PC-3 (cell line): Measurements from ENCODE around the gene FLYWCH2. TPM values are rescaled to one million over a fixed set of nuclear protein-coding genes. Genes with fewer than 3 reads are reported as not detected.

Experiments used
- ATAC-seq: fragments of 200-7000 bp; cut with Tn5 transposase; 2 replicates; pipeline ENCODE4 v1.9.1; 2020; ENCODE audit warnings: mild to moderate bottlenecking, moderate library complexity
- BruUV-seq: library from RNA; stranded (reverse); fragments of 400-500 nt; replicated peaks from 2 replicates; lab custom pipeline; 2021; lab: Mats Ljungman, UMichigan
- CTCF ChIA-PET: fragments of 300-600 bp; sonication (Branson Sonifier 250); formaldehyde crosslinking; loops from one replicate; lab custom pipeline; 2022; ENCODE audit warnings: antibody characterized with exemption; lab: Charles Lee
- POLR2A ChIA-PET: fragments of 300-600 bp; sonication (Branson Sonifier 250); formaldehyde crosslinking; loops from one replicate; lab custom pipeline; 2022; ENCODE audit warnings: antibody characterized with exemption; ENCODE audit not compliant: unreplicated experiment; lab: Charles Lee
- DNase-seq: peaks from one replicate; pipeline ENCODE4 v3.0.0-alpha.2; 2015
- H2AFZ ChIP-seq: fragments of 300-600 bp; sonication (generic); 2 replicates; pipeline ENCODE4 v1.6.0; 2016; ENCODE audit warnings: antibody characterized with exemption, low read length
- H3F3A ChIP-seq: fragments of 300-600 bp; sonication (generic); one replicate; pipeline ENCODE4 v1.6.0; 2017; ENCODE audit warnings: antibody characterized with exemption, low read length, control low read depth, mild to moderate bottlenecking; ENCODE audit not compliant: unreplicated experiment
- H3K27ac ChIP-seq: fragments of 300-600 bp; sonication (generic); 2 replicates; pipeline ENCODE4 v1.5.1; 2016; ENCODE audit warnings: mild to moderate bottlenecking, low read length
- H3K27me3 ChIP-seq: fragments of 300-600 bp; sonication (generic); 2 replicates; pipeline ENCODE4 v1.6.1; 2016; ENCODE audit warnings: low read length, mixed read lengths
- H3K36me3 ChIP-seq: fragments of 300-600 bp; sonication (generic); 2 replicates; pipeline ENCODE4 v1.6.1; 2016; ENCODE audit warnings: low read depth, mixed run types, low read length, mixed read lengths
- H3K4me1 ChIP-seq: fragments of 300-600 bp; sonication (generic); 2 replicates; pipeline ENCODE4 v1.5.1; 2016; ENCODE audit warnings: low read length; ENCODE audit not compliant: insufficient read depth
- H3K4me2 ChIP-seq: fragments of 300-600 bp; sonication (generic); 2 replicates; pipeline ENCODE4 v1.6.0; 2016; ENCODE audit warnings: low read length
- H3K4me3 ChIP-seq: fragments of 300-600 bp; sonication (generic); 2 replicates; pipeline ENCODE4 v1.5.1; 2016; ENCODE audit warnings: mild to moderate bottlenecking, low read length, mixed read lengths
- H3K79me2 ChIP-seq: fragments of 300-600 bp; sonication (generic); 2 replicates; pipeline ENCODE4 v1.6.1; 2017; ENCODE audit warnings: low read length, mixed read lengths
- H3K9ac ChIP-seq: fragments of 300-600 bp; sonication (generic); 2 replicates; pipeline ENCODE4 v1.6.0; 2016; ENCODE audit warnings: mild to moderate bottlenecking, low read length
- H3K9me2 ChIP-seq: fragments of 300-600 bp; sonication (generic); replicated peaks from 2 replicates; pipeline ENCODE4 v1.6.1; 2016; ENCODE audit warnings: mixed run types, low read length, mixed read lengths
- H3K9me3 ChIP-seq: fragments of 300-600 bp; sonication (generic); 2 replicates; pipeline ENCODE4 v1.6.1; 2016; ENCODE audit warnings: low read length, mixed read lengths
- H4K20me1 ChIP-seq: fragments of 300-600 bp; sonication (generic); 2 replicates; pipeline ENCODE4 v1.6.1; 2016; ENCODE audit warnings: low read length, mixed read lengths
- CTCF ChIP-seq: fragments of 300-600 bp; sonication (generic); conservative IDR thresholded peaks from 2 replicates; pipeline ENCODE4 v1.5.1; 2017; ENCODE audit warnings: antibody characterized with exemption, low read depth, mild to moderate bottlenecking, low read length
- EZH2 ChIP-seq: fragments of 300-600 bp; sonication (generic); IDR thresholded peaks from one replicate; pipeline ENCODE4 v1.6.1; 2017; ENCODE audit warnings: antibody characterized with exemption, mild to moderate bottlenecking, low read length; ENCODE audit not compliant: unreplicated experiment
- EZH2phosphoT487 ChIP-seq: fragments of 300-600 bp; sonication (generic); IDR thresholded peaks from 2 replicates; pipeline ENCODE4 v1.6.1; 2018; ENCODE audit warnings: mild to moderate bottlenecking, antibody characterized with exemption, low read length, borderline replicate concordance
- intact Hi-C: fragments of 100-400 bp; cut with micrococcal nuclease; formaldehyde crosslinking; loops from 2 replicates; pipeline ENCODE4 v1.9.0; 2023
- total RNA-seq: library from RNA; depleted of rRNA; stranded (reverse); fragments of >200 nt; gene quantifications from 2 replicates; pipeline ENCODE4 v1.2.3, GENCODE V29; 2014

FLYWCH2 gene
- total RNA-seq, 1 experiment from 2014 or later: 100 TPM

DNA sequence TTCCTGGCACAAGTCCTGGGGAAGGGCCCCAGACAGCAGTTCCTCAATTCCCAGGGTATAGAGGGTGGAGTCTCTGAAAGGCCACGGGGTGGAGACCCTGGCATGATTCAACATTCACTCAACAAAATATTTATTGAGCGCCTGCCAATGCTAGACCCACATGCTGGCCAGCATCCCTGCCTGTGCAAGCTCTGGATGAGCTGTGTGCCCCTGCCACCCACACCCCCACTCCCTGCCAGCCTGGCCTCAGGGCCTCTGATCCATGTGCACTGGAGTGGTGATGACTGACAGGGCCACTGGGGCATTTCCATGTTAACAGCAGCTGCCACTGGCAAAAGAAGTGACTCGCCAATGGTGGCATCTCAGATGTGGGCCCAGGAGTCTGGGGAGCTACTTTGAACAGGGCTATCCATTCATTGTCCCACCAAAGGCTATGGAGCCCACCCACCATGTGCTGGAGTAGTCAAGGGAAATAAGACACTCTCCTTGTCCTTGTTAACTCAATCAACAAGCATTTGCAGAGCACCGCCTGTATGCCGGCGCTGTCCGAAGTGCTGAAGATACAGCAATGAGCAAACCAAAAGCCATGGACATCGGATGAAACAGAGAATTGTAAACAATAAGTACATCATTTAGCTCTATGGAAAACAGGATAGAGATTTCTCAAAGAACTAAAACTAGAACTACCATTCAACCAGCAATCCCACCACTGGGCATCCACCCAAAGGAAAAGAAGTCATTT lies 22.0 kb upstream of the FLYWCH2 start:
- no peaks in the 10 kb centered on the region for H3K9me3 ChIP-seq
- no TSS peak for BruUV-seq
- H3K36me3 ChIP-seq: no peaks in the 10 kb centered on the region
- DNase-seq (peak; percentile 80), ATAC-seq (no peak; the same call in 1 of the 2 replicates)
- ChIA-PET POLR2A (no interaction called here), CTCF (no interaction called here)
- H3K4me3 ChIP-seq: no peak overlapping the region
- peaks cover 29% of the 10 kb centered on the region for H3K4me1 ChIP-seq
- H3K9ac ChIP-seq: peak overlapping the region; percentile 52; the same call in 1 of the 2 replicates
- no peaks in the 10 kb centered on the region for H3K27me3 ChIP-seq
- no peaks in the 10 kb centered on the region for H4K20me1 ChIP-seq
- H2AFZ ChIP-seq: no peak overlapping the region
- no peaks in the 10 kb centered on the region for H3K9me2 ChIP-seq
- H3K27ac ChIP-seq: peak overlapping the region; percentile 79
- H3K79me2 ChIP-seq: peaks cover 6% of the 10 kb centered on the region; the same call in 1 of the 2 replicates
- intact Hi-C loops: no loop called here
- H3K4me2 ChIP-seq: no peak overlapping the region
- no peaks in the 10 kb centered on the region for H3F3A ChIP-seq
- TF ChIP-seq CTCF (no peak), EZH2 (no peak), EZH2phosphoT487 (no peak)

GRCh38 chr16:2865651-2866050 lies 17.4 kb upstream of the FLYWCH2 start:
- no peaks in the 10 kb centered on the region for H3K79me2 ChIP-seq
- H3K4me3 ChIP-seq: no peak overlapping the region
- BruUV-seq: no TSS peak
- H3K27ac ChIP-seq: no peak overlapping the region
- intact Hi-C loops: no loop called here
- no peaks in the 10 kb centered on the region for H3K9me3 ChIP-seq
- no peak overlapping the region for H2AFZ ChIP-seq
- no peak overlapping the region for H3K4me2 ChIP-seq
- CTCF ChIA-PET: no interaction called here
- DNase-seq: no peak
- no peaks in the 10 kb centered on the region for H3K27me3 ChIP-seq
- peaks cover 5% of the 10 kb centered on the region for H3F3A ChIP-seq
- H4K20me1 ChIP-seq: no peaks in the 10 kb centered on the region
- ATAC-seq: no peak
- TF ChIP-seq CTCF (no peak), EZH2 (no peak), EZH2phosphoT487 (no peak)
- POLR2A ChIA-PET: no interaction called here
- no peak overlapping the region for H3K9ac ChIP-seq
- H3K36me3 ChIP-seq: no peaks in the 10 kb centered on the region
- no peaks in the 10 kb centered on the region for H3K9me2 ChIP-seq
- peaks cover 11% of the 10 kb centered on the region for H3K4me1 ChIP-seq

DNA sequence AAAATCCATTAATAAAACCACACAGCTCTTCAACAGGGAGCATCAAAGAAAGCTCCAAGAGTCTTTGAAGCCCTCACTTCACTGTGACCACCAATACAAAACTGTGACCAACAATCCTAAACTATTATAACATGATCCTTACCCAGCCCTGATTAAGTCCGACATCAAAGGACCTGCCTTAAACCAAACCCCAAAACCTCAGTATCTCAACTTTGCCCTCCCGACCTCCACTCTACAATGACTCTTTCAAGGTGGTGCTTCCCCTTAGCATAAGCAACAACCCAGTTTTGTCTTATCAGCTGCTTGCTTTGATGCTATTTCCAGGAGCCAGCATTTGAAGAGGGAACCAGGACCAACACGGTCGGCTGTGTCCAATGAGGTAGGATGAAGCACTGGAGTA lies 16.6 kb upstream of the FLYWCH2 start:
- H2AFZ ChIP-seq: no peak overlapping the region
- H4K20me1 ChIP-seq: no peaks in the 10 kb centered on the region
- H3K79me2 ChIP-seq: no peaks in the 10 kb centered on the region
- no peak overlapping the region for H3K27ac ChIP-seq
- H3K4me3 ChIP-seq: no peak overlapping the region
- ATAC-seq (no peak), DNase-seq (no peak)
- H3K9ac ChIP-seq: no peak overlapping the region
- no TSS peak for BruUV-seq
- ChIA-PET POLR2A (no interaction called here), CTCF (no interaction called here)
- intact Hi-C loops: no loop called here
- no peaks in the 10 kb centered on the region for H3K36me3 ChIP-seq
- no peaks in the 10 kb centered on the region for H3K9me2 ChIP-seq
- H3K9me3 ChIP-seq: no peaks in the 10 kb centered on the region
- no peaks in the 10 kb centered on the region for H3K27me3 ChIP-seq
- no peak overlapping the region for H3K4me2 ChIP-seq
- peaks cover 5% of the 10 kb centered on the region for H3F3A ChIP-seq
- TF ChIP-seq EZH2phosphoT487 (no peak), EZH2 (no peak), CTCF (no peak)
- peaks cover 7% of the 10 kb centered on the region; the same call in 1 of the 2 replicates for H3K4me1 ChIP-seq
